GM19324 (cell line): ENCODE data around the gene PDE7B.

Experiments
- ATAC-seq: cut with Tn5 transposase; IDR thresholded peaks from one replicate; pipeline ENCODE4 v1.9.1; 2021; ENCODE audit warnings: mild to moderate bottlenecking, moderate library complexity; ENCODE audit not compliant: unreplicated experiment, low FRiP score

The PDE7B gene

DNA sequence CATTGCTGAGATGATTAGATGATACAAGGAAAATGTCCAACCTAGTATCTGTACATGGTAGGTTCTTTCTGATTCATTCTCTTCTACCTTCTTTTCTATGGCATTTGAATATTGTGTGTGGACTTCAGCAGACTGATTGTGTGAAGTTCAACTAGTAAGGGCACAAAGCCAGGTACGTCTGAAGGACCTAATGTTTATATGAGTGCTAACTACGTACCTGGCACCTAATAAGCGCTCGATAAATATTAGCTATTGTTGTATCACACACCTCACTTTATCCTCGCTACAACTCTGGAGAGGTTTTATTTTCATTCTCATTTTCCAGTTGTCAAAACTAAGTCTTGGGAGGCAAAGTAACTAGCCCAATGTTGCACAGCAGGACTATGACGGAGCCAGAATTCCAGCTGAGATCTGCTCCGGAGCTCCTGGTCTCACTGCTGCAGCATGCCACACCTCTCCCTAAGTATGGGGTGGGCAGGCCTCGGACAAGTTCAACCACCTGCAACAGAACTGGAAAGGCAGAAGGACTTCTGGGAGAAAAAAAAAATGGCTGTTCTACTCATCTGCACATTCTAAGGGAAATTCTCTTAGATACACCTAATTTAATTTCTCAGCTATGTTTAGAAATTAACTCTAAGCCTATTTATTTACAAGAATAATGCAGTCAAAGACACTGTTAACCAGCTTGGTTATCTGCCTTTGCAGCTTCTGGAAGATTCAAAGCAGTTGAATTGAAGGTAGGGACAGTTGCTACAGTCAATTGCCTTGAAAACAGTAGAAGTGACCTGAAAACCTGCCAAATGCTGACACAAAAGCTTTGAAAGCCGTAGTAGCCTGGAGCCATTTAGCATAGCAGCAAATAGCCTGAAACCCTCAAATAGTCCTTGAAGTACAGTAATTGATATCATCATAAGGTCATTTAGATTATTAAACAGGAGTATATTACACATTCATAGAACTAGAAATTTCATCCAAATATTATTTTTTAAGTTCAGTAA is 165.0 kb downstream of the PDE7B start:
- ATAC-seq: no peak

DNA sequence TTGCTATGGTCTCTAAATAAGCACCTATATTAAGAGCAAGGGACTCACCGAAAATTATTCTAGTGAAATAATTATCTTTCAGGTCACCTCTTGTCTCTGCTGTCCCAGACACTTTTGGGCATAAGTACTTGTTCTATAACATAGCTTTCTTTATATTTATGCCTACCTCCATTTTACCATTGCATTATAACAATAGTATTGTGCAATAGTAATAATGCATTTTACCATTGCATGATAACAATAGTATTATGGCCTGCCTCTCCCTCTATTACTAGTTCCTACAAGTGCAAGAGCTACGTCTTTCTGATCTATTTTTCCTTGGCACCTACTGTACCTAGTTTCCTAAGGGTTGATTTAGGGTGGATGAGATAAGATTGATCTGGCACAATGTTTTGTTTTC is 169.2 kb downstream of the PDE7B start:
- no peak for ATAC-seq

DNA sequence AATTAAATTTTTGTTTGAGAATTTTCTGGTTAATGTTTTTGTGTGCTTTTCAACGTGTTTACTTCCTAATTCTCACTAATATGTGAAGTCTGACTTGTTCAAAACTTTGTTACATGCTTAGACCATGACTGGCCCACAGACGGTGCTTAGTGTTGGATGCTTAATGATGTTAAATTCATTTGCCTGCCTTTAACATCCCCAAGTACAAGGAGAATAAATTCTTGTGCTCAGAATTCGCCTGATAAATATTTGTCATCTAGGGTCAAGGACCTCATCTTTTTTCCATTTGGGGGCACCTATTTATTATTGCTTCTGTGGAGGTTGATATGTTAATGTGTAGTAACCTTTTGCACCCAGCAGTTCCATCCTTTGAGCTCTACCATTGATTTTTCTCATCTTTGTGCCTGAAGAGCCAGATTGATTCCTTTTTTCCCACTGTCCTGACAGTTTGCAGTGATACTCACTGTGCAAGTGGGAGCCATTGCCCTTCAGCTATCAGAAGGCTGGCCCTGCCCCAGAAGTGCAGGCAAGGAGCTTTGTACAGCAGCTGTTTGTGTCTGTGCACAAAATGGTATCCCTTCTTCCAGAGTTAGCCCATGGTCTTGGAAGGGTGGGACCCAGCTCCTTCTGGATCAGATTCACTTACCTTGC is 170.8 kb downstream of the PDE7B start:
- ATAC-seq: no peak

DNA sequence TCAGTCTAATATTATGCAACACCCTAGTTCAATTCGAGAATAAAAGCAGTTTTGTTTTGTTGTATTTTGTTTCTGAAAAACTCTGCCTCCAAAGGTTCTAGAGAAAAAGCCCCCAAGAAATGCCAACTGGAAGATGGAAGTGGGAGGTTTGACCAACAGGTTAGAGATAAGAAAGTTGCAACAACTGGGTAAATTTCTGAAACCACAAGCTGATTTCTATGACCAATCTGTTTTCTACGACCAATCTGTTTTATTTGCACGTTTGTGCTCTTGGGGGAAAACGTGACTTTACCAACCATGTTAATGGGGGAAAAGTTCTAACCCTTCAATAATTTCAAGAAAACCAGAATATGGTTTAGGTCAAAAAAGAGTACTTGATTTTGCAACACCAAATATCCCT is 173.2 kb downstream of the PDE7B start:
- ATAC-seq: no peak

DNA sequence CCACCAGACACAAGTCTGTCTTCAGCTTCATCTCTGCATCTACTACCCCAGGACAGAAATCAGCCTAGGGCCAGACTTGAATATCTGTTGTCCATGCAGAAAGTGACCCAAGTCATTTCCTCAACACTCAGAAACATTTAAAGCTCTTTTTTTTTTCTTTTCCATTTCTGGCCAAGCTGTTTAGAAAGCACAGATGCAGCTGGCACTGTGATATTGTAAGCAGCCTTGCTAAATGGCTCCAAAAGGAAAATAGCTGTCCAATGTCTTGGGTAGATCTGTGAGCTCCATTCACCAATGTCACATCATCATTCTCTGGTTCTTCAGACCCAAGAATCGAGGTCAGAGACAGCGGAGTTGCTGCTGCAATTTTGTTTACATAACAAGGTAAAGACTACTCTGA is 174.2 kb downstream of the PDE7B start:
- ATAC-seq: no peak

DNA sequence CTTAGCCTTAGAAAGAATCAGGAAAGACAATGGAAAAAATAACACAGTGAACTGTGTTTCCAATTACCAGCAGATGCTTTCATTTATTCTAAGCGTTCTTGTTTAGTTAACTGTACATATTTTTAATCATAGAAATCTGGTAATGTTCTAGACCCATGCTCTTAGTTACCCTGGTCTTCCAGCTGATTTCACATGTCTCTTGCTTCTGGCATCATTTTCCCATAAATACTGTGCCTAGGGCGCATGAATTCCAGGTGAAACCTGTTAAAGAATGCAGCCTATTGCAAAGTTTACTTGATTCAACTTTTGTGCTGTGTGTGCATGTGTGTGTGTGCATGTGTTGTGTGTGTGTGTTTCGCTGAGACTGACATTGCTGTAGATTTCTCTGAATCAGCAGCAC is 178.6 kb downstream of the PDE7B start:
- no peak for ATAC-seq

DNA sequence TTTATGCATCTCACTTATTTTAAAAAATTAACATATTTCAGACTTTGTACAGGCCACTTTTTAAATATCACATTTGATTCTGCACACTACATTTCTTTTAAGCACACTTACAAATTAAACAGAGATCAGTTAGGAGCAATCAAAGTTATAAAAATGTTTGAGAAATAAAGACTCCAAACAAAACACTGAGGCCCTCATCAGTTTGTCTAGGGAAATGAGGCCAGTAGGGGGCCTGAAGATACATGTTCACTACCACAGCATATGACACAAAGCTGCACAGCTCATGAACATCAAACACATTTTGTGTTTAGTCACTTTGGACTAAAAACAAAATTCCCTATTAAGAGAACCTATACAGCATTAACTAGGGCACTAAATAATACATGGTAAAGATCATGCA is 180.5 kb downstream of the PDE7B start:
- no peak for ATAC-seq

DNA sequence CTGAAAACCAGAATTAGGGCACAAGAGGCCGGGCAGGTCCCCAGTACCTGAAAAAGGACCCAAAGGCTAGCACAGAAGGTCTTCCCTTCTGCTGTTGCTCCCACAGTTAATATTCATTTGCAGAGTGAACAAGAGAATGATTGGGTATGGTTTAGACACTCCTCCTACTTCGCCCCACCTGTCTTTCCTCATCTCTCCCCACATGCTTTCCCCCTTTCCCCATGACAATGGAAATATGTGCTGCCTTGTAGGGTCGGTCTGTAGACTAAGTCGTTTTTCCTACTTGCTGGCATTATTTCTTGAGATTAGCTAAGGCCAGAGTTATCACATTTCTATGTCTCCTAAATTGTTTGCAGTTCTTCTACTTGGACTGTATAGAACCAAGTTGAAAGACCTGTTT is 181.9 kb downstream of the PDE7B start:
- ATAC-seq: no peak

DNA sequence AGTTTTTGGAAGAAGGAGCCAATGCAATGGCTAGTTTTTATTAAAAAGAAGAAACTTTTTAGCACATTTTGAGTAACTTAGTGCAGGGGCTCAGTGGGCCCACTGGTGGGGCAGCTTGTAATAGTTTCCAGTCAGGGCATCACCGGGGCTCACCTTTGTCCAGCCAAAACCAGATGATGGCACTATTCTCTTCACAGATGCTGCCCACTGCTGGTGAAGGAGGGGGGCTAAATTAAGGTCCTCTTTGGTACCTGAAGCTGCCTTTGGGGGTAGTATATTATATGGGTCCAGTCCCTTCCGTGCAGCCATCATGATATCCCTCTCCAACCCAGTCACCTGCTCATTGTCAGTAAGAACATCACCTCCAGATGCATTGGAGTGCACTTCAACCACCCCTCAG is 182.9 kb downstream of the PDE7B start:
- no peak for ATAC-seq

DNA sequence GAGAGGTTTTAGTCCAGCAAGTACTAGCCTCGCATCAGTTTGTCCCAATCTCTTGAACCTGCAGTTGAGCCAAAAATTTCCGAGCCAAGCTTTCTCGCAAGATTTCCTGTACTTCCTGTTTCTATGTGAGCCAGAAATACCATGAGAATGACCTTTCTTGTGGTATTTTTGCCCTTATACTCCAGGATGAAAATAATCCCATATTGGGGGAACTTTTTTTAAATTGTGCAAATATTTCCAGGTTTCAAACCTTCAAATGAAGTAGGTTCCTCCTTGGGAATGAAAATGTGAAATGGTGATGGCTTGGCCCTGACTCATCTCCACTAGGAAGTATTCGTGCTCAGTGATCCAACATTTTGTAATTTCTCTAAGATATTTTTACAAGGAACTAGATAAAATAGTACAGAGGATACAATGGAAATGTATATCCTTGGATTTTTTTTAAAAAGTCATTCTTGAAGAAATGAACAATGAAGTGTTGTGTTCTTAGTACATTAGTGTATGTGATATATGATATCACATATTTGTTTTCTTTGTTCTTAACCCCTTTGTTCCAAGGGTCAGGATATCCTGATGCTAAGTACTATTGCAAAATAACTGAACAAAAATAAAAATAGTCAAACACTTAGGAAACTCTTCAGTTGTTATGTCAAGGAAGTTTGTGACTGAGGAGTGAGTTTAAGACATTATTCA is 184.0 kb downstream of the PDE7B start:
- ATAC-seq: no peak

DNA sequence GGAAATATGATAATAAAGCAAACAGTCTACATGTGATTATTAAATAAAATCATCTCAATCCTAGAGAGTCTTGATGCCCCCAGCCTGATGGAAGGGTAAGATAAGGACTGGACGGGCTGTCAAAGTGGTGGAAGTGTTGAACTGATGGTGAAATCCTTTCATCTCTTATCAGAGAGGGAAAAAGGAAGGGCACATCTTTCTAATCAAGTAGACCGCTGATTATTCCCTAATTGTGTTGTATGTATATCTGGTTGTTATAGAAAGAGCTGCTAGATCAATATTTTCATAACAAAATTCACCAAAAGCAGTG is 184.5 kb downstream of the PDE7B start:
- no peak for ATAC-seq

DNA sequence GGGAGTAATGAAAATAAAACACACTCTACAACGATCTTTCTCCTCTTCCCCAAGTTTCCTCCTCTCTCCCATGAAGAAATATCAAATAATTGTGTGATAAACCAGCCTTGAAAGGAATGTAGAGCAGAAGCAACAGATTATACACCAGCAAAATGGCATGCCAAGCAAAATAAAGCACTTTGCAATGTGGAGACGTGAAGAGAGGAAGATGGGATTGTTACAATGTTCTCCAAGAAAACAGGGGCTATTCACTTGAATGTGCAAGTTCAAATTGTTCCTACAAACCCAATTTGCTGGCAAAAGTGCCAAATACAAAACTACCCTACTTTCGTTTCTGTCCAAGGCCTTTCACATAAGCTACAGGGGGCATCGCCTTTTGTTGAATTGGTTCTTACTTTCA is 185.1 kb downstream of the PDE7B start:
- no peak for ATAC-seq

DNA sequence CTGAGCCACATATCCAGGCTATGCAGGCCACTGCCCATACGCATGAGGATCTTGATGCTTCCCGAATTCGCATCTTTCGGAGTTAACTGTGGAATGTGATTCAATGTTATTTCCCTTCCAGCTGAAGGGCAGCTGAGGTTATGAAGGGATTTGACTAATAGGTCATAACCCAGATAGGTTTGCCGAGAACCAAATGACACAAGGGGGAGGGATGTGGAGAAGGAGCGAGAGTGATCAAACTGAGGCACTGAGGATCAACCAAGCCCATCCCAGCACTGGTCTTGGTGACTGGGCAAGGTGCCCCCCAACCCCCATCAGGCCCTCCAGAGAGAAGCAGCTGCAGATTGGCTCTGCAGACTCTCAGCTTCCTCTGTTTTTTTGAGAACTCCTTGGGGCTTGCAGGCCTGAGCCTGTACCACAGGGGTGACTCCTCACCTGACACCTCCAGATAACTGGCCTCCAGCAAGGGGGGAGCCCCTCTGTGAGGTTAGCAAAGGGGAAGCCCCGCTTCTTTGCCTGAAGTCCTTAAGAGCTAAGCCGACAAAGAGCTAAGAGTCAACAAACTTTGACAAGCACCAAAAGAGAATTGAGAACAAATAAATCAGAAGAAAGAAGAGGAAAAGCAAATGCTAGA is 185.9 kb downstream of the PDE7B start:
- no peak for ATAC-seq

DNA sequence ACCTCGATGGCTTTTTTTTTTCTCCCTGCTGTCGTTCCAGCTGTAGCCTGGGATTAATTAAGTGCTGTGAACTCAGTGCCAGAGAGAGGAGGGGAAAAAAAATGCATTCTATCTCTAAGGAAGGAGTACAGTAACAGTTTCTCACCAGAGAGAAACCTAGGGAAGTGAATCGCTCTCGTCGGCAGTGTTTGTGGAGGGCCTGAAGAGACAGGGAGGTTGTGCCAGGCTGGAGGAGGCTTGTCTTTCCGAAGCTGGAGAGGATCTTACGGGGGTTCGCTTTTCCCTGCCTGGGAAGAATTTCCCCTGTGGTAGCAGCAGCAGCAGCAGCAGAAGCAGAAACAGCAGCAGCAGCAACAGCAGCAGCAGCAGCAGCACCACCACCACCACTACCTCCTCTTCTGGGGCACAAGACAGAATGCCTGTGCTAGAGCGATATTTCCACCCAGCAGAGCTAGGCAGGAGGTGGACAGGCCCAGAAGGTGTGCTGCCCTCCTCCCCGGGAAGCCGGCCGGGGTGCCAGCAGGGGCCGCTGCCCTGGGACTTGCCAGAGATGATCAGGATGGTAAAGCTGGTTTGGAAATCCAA is 186.5 kb downstream of the PDE7B start:
- no peak for ATAC-seq

DNA sequence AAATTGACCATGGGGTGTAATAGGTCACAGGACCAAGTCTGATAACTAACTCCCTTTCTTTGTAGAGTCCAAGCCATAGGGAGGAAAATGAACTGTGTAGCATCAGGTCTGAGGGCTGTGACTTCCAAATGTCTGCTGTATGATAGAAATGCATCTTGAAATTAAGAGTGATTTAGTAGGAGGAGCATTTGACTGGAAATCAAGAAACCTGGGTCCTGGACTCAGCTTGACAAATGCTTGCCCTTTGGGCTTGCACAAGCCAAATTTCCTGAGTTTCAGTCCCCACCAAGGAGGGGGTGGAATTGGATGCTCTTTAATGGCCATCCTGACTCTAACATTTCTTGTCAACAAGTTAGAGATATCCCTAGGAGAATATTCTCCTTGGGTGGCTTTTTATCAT is 187.0 kb downstream of the PDE7B start:
- no peak for ATAC-seq

DNA sequence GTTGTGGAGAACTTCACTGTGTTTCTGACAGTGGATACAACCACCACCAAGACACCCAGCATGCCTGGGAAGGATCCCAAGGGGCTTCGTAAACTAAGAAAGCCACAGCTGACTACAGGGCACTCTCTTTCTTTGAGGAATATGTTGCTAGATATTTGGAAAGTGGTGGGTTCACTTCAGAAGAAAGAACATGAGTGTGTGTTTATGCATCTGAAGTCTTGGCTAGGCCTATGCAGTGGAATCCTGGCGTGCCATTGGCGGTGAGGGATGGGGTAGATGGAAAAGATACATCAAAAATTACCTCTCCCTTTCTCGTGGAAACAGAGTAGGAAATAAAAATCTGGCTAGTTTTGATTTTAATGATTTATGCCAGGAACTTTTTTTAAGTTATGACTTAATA is 187.7 kb downstream of the PDE7B start:
- no peak for ATAC-seq

DNA sequence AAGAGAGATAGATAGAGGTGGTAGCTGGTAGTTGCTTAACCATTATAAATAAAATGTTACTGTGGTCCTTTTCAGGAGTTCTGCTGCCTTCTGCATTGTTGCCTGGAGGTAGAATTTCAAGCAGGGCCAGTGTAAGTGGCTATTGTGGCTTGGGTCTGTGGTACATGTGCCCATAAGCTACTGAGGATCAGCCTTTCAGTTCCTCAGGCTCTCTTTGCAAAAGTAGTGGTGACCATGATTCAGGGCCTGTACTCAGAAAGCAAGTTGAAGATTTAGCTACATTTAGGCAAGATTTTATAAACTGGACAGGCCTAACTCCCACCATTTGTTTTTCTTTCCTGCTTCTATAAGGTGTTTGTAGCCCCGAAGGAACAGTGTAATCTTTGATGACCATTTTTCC is 199.0 kb downstream of the PDE7B start:
- ATAC-seq: no peak

DNA sequence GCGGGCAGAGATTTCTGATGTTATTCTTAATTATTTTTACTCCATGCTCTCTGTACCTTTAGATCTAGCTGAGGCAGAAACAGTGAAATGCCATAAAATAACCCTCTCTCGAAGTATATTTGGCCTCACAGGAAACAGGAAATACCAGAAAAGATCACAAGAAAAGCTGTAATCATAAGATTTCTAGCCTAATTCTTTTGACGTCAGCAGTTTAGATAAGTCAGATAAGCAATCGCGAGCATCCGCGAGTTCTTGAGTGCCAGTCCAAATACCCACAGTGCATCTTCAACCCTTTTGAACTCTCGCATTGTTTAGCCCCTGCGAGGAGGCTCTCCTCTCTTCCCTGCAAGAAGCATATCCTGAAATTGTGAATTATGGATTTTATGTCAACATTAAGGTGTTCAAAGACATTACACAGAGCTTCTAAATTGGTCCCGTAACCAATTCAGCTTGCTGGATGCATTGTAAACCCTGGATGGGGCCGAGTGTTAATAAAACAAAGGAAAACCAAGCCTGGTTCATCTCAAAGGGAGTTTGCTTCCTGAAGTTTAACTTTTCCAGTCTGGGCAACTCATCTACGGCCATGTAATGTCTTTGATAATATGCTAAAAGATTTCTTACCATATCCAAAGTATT is 199.8 kb downstream of the PDE7B start:
- ATAC-seq: no peak

DNA sequence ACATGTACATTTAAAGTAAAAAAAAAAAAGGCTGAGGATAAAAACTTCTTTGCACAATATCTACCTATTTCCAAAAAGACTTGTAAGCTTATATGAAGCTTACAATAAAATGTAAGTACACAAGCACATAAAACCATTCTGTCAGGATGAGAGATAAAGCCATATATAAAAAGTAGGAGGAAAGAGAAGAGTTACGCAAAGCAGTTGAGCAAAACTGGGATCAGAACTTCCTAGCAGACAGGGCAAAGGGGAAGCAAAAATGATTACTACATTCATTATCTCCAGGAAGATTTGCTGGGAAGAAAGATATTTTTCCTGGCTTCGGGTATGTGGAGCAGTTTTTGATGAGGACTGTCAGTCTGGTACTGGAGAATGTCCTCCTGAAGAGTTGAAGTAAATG is 200.5 kb downstream of the PDE7B start:
- ATAC-seq: no peak

DNA sequence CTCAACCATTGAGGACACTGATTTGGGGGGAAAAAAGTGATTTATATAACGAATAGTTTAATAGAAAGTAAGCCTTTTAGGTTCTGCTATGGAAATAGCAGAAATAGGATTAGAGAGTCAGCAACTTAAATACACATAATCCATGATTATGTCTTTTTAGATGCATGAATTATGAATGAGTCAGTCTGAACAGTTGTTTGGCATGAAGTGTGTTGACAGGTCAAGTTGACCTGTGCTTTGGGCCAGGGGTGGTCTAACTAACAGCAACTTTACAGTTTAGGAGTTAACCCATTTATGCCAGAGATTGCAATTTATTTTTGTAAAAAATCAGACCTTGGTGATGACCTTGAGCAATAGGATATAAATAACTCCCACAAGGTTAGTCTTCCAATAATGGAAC is 207.4 kb downstream of the PDE7B start:
- ATAC-seq: no peak
